Measurements from ENCODE around the gene BMS1. TPM values are rescaled to one million over a fixed set of nuclear protein-coding genes. Genes with fewer than 3 reads are reported as not detected.
"Not testable (repeated sequence)": the region's sequence is repeated elsewhere in the genome, so short reads cannot be mapped to it uniquely, and the experiment has no call there.

BMS1 gene
- total RNA-seq, 4 donors from 2014 or later: 12.4 to 25.2 (median 14.7) TPM

DNA sequence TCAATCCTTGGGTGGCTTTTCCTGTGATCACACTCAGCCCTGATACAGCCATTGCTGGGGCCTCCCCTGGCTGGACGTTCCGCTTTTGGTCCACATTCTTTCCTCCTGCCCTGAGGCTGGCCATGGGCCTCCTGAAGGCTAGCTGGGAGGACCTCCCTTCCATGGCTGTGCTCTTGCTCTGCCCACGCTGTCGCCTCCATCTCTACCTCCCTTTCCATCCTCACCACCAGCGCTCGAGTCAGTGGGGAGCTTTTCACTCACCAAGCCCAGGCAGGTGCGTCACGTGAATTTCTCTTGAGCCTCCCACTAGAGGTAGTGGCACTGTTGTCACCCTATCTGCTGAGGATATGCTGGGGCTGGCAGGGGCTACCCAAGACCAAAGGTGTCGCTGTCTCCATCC lies 85.9 kb downstream of the BMS1 start:
- TF ChIP-seq, protein P1, sequence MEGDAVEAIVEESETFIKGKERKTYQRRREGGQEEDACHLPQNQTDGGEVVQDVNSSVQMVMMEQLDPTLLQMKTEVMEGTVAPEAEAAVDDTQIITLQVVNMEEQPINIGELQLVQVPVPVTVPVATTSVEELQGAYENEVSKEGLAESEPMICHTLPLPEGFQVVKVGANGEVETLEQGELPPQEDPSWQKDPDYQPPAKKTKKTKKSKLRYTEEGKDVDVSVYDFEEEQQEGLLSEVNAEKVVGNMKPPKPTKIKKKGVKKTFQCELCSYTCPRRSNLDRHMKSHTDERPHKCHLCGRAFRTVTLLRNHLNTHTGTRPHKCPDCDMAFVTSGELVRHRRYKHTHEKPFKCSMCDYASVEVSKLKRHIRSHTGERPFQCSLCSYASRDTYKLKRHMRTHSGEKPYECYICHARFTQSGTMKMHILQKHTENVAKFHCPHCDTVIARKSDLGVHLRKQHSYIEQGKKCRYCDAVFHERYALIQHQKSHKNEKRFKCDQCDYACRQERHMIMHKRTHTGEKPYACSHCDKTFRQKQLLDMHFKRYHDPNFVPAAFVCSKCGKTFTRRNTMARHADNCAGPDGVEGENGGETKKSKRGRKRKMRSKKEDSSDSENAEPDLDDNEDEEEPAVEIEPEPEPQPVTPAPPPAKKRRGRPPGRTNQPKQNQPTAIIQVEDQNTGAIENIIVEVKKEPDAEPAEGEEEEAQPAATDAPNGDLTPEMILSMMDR (IDR thresholded peaks at IDR 0.05): no peak
- no peak for ATAC-seq (ENCODE audit: low FRiP score)
- no peak for DNase-seq (ENCODE audit: low spot score)

- ATAC-seq (ENCODE audit: low FRiP score) (no peak), DNase-seq (ENCODE audit: low spot score) (no peak)
- TF ChIP-seq, protein P1 (IDR thresholded peaks at IDR 0.05): no peak
Observed at GRCh38 chr10:42869977-42870350, 87.4 kb downstream of the BMS1 start.

DNA sequence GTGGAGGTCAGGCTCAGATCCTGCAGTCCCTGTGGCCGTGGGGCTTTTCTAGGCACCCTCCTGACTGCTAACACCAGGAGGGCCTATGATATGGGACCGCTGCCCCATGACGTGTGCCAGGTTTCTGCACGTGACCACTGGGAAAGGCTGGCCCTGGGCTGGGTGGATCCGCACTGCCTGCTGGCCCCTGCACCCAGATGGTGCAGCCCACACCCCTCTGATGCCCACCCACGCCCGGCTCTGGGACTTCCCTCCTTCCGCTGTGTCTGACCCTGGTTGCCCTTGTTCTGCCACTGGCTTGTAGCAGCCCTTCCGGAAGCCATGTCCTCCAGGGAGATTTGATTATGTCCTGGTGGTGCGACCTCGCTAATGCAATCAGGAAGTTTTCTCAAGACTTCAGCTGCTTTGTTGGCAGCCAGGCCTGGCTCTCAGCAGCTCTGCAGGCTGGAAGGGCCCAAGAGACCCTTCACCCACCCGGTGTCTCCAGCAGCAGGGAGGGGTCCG lies 88.6 kb downstream of the BMS1 start:
- not testable (repeated sequence) for DNase-seq (ENCODE audit: low spot score); ATAC-seq (ENCODE audit: low FRiP score)

- TF ChIP-seq, protein P1 (IDR thresholded peaks at IDR 0.05): no peak
- ATAC-seq (ENCODE audit: low FRiP score) (no peak), DNase-seq (ENCODE audit: low spot score) (no peak)
Observed at GRCh38 chr10:42871823-42872222, 89.2 kb downstream of the BMS1 start.

DNA sequence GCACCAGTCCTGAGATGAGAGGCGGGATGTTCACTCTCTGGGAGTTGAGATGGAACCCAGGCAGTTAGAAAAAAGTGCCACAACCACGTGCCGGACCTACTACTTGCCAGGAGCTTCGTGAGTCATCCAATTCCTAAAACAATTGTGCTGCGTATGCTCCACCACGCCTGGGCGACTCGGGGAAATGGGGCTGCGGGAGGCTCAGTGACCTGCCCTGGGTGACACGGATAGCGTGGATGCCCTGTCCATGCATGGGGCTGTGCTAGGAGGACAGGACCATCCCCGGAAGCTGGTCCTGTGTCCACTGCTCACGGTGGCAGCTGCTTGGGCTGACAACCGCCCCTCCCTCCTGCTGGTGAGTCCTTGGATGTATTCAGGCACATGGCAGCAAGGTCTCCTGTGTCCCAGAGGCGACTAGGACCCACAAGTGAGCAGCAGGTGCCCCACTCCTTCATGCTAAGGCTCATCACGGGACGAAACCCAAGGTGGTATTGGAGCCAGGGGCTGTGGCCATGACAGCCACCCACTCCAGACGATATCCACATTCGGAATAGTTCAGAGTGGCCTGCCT lies 90.4 kb downstream of the BMS1 start:
- no peak for DNase-seq (ENCODE audit: low spot score)
- no peak for ATAC-seq (ENCODE audit: low FRiP score)
- TF ChIP-seq, protein P1 (IDR thresholded peaks at IDR 0.05): no peak

- ATAC-seq (ENCODE audit: low FRiP score) (no peak), DNase-seq (ENCODE audit: low spot score) (no peak)
- TF ChIP-seq, protein P1 (IDR thresholded peaks at IDR 0.05): no peak
Observed at GRCh38 chr10:42874713-42875387, 92.3 kb downstream of the BMS1 start.

DNA sequence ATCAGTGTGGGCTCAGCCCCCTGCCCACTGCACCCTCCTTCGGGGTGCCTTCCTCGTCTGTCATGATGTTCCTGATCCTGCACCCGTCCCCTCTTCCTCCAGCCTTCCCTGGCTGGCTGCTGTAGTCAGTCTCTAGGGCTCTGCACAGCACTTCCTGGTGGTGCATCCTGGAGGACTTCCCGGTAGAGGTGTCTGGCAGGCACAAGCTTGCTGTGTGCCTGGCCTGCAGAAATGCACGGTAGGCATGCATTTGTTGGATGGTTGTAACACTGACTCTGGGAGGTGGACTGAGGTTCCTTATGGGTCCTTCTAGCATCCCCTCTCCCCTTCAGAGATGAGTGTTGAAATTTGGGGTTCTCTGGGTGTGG lies 92.8 kb downstream of the BMS1 start:
- DNase-seq (ENCODE audit: low spot score): no peak
- TF ChIP-seq, protein P1 (IDR thresholded peaks at IDR 0.05): no peak
- ATAC-seq (ENCODE audit: low FRiP score): no peak

Measured in omental fat pad (tissue), 4 donors.